GM21360 (cell line): ENCODE data around the gene PDSS2.
A peak's percentile ranks its signal among the peaks of the same experiment; 100 is the strongest.
"Not testable (repeated sequence)": the region's sequence is repeated elsewhere in the genome, so short reads cannot be mapped to it uniquely, and the experiment has no call there.

Experiments
- ATAC-seq: cut with Tn5 transposase; IDR thresholded peaks from one replicate; pipeline ENCODE4 v1.9.1; 2021; ENCODE audit warnings: mild to moderate bottlenecking, moderate library complexity; ENCODE audit not compliant: unreplicated experiment

PDSS2 gene

GRCh38 chr6:107329063-107329860 lies 130.1 kb downstream of the PDSS2 start:
- ATAC-seq: no peak

DNA sequence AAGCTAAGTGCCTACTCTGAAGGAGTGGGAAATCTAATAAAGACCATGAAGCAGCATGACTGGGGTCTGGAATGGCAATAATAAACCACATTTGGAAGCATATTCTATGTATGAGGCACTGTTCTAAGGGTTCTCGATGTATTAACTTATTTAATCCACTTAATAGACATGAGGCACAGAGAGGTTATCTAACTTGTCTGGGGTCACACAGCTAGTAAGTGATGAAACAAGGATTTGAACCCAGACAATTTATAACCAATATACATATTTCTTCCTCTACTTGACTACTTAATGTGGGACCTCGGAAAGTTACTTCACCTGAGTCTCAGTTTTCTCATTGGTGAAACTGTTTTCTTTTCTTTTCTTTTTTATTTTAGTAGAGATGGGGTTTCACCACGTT lies 131.3 kb downstream of the PDSS2 start:
- ATAC-seq: no peak

DNA sequence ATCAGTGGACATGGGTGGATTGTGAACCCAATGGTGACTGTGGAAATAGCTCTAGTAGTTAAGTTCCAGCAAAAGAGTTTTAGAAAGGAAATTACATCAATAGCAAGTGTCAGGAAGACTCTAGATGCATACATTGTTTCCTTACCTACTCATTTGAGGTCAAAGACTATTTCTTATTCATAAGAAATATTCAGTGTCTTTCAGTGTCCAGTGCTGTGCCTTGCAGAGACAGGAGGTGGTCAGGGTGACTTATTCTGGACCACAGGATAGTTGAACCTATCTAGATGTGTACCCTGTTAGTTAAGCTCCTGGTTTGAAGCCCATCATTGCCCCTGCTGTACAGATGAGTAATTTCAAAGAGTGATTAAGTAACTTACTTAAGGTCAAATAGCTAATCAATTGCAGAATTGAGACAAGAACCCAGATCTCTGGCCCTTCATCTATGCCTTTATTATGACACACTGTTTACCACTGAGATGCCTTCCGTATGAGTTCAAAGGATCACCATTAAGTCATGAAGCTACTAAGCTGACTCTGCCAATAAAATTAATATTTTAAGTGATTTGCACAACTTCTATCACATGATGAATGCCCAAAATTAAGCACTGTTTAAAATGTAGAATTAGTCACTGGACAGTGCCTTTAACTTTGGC lies 136.1 kb downstream of the PDSS2 start:
- ATAC-seq: no peak

GRCh38 chr6:107321793-107322192 lies 137.6 kb downstream of the PDSS2 start:
- no peak for ATAC-seq

DNA sequence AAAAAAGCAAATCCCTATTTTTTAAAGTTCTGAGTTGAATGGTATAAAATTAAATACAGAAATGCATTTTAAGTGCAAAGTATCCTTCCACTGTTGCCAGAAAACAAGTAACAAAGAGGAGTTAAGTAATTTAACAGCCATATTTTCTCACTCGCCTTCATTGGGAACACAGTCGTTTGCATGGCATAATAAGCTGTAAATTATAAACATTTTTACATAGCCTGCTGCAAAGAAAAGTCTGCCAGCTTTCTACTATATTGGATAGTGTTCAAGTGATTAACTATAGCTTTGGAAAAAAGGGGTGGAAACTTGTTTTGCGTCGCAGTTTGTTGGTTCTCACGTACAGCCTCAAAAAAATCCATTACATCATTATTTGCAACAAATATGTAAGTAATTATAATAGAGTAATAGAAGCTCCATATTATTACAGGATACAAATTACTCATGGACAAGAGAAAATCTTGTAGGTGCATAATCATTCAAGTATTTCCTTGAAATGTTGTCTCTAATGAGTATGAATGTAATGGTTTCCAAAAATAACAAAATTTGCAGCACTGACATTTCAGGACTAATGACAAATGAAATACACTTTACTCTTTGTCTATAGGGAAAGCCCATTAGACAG lies 139.3 kb downstream of the PDSS2 start:
- ATAC-seq: no peak

DNA sequence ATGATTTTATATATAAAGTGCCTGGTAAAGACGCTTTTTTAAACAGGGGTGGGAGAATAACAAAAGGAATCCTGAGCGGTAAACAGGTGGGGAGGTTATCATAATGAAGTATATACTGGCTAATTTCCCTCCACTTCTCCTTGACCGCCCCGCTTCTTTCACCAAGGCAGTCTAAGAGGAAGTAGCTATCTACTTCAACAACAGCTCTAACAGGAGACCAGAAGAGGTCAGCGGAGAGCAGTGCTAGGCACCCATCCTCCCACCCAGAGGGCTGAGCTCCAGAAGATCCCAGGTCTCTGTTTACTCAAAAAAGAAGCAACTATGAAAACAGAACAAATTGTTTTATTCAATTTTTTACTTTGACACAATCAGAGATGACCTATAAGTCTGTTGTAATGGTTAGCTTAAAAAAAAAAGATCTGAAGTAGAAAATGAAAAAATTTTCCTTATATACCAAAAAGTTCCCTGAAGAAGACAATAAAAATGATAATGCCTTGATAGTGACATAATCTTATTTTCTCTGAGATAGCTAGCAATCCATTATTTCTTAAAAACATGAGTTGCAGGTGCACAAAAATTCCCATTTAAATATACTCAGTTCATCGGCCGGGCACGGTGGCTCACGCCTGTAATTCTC lies 141.1 kb downstream of the PDSS2 start:
- peak; percentile 63 for ATAC-seq

- ATAC-seq: no peak
Observed at GRCh38 chr6:107315114-107315513, 144.2 kb downstream of the PDSS2 start.

DNA sequence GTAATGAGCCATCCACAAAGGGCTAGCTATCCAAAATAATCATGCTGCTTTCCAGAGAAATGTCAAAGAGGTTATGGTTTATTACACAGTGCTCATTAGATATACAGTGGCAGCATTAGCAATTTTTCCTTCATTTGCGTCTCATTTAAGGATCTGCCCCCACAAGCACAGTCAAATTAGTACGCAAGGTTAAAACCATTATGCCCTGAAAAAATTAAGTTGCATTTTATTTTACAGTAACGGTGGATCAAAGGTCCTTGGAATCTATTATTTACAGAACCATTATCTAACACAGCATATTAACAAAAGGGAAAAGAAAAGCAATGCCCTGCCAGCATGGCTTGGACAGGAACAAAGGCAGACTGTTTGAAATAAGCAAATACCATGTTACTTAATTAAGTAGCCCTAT lies 144.8 kb downstream of the PDSS2 start:
- ATAC-seq: no peak

DNA sequence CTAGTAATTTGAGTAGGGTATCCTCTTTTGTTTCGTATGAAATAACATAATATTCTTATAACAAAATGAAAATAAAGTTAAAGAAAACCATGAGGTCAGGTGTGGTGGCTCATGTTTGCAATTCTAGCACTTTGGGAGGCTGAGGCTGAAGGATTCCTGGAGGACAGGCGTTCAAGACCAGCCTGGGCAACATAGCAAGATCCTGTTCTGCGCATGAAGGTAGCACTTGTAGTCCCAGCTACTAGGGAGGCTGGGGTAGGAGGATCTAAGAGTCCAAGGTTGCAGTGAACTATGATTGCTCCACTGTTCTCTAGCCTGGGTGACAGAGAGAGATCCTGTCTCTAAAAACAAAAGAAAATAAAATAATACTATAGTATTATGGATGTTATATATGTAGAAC lies 145.6 kb downstream of the PDSS2 start:
- no peak for ATAC-seq

- no peak for ATAC-seq
Observed at GRCh38 chr6:107310362-107310761, 149.0 kb downstream of the PDSS2 start.

DNA sequence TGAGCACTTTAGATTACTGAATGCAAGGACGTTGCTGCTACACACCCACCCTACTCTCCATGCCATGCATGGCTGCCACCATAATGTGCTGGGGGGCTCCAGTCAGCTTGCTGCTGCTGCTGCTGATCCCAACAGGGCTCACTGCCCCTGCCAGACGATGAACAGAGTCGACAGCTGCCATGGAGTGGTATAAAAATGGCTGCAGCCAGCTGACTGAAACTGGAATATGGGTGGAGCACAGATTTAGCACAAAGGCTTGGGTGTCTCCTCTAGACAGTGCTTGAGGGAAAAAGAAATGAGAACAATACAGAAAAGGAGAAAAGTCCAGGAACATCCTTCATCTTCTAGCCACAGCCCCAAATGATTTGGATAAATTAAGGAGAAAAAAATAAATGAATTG lies 150.7 kb downstream of the PDSS2 start:
- no peak for ATAC-seq

GRCh38 chr6:107305994-107306393 lies 153.4 kb downstream of the PDSS2 start:
- not testable (repeated sequence) for ATAC-seq

DNA sequence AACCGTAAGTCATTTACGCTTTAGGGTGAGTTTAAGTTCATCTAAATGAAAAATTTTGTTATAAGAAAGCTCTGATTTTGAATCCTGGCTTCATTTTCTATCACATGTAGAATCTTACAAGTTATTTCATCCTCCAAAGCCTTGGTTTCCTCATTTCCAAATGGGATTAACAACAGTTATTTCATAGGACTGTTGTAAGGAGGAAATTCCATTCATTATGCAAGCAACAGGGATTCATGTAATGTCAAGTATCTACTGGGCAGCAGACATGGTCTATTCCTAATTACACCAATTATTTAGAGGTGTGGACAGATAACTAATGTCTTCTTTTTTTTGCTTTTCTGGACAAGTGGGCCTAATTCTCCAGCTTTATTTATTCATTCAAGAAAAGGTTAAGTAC lies 154.0 kb downstream of the PDSS2 start:
- no peak for ATAC-seq

DNA sequence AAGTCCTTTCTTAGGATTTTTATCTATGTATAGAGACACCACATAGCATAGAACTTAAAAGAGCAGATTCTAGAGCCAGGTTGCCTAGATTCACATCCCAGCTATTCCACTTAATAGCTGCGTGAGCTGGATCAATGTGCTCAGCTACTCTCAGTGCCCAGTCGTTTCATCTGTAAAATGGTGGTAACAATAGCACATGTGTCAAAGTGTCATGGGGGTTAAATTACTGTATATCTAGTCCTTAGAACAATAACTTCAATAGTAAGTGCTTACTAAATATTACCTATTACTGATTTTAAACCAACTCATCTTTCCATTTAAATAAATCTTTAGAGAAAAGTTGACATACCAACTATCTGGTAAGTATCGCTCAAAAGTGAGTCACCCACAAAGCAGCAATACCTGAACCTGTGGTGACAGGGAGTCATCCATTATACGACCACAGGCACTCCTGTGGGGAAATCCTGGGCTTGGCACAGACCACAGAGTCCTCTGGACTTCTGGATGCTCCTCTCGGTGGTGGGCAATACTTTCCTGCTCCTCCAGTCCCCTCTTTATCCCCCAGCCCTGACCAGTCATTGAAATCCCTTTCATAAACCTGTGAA lies 154.8 kb downstream of the PDSS2 start:
- no peak for ATAC-seq

DNA sequence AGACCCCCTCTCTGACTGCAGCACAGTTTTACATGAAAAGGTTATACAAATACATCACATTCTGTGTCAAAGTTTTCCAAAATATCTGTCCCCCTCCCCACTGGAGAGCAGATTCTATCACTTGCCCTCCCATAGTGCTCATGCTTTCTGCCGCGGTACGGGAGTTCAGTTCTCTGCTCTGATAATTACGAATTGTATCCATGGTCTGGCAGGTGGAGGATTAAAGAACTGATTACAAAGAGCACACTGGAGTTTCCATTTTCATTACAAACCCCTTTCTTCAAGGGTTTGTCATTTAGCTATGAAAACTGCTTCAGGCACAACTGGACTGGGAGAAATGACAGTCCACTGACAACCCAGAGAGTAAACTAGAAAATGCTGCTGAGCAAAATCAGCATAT lies 166.0 kb downstream of the PDSS2 start:
- no peak for ATAC-seq

DNA sequence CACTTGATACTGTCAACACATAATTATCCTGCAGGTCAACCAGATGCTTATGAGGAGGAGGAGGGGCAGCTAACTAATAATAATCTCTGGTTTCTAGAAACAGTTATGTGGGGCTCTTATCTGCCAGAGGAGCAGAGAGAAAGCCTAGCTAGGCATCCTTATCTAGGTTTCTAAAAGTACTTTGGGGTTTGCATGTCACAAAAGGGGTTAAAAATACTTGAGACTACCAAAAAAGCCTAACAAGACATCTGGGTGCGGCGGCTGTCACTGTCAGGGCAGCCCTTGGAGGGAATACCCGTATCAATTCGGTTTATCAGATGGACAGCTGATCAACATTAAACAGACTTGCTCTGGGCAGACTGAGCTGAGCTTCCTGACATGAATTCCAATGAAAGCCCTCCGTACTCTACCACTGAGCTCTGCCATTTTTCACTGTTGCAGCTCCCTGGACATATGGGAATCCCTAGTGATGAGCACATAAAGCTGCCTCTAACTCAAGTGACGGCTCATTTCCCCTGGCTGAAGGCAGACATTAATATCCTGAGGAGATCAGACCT lies 166.6 kb downstream of the PDSS2 start:
- ATAC-seq: no peak

DNA sequence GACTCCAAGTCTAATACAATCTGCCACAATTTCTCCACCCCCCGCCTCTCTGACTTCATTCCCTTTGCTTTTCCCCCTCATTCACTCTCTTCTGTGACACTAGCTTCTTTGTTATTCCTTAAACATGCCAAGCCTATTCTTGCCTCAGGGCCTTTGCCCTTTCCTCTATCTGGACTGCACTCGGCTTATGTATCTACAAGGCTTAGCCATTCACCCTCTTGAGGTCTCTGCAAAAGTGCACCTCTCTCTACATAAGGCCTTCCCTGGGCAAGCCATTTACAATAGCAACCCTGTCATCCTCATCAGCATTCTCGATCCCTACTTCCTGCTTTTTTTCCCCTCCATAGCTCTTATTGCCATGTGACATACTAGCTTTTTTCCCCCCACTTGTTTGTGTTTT lies 168.9 kb downstream of the PDSS2 start:
- no peak for ATAC-seq

GRCh38 chr6:107289258-107289657 lies 170.1 kb downstream of the PDSS2 start:
- ATAC-seq: not testable (repeated sequence)

GRCh38 chr6:107285683-107286082 lies 173.7 kb downstream of the PDSS2 start:
- ATAC-seq: not testable (repeated sequence)

DNA sequence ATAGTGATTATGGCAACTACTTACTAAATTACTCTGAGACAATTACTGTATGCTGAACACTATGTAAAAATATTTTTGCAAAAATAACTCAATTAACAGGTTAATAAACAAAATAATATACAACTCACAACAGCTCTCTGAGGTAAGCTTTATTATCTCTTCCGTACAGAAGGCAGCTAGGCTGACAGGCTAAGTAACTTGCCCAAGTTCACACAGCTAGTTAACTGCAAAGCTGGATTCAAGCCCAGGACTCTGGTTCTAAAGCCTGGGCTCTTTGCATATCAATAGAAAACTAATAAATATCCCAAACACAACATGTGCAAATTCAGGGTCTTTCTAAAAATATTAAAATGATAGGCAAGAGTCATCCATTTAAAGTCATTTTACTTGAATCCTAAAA lies 174.6 kb downstream of the PDSS2 start:
- no peak for ATAC-seq

DNA sequence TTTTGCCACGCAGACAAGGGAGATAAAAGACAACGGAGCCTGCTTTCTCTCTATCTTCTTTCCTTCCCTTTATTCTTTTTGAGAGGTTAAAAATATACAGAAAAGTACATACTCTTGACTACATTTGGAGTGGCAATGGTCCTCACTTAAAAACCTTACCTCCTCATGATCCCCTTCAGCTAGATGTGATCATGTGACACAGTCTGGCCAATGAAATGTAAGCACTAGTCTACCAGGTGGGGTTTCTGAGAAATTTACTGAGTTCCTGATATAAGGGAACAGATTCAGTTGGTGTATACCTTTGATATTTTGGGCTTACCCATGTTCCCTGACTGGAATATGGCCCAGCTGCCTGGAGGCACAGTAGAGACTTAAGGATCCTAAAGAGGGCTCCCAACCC lies 178.6 kb downstream of the PDSS2 start:
- no peak for ATAC-seq
